Brain microvascular endothelial cell (primary cell): ENCODE measurements around the gene WNK1.
"Not testable (repeated sequence)": the region's sequence is repeated elsewhere in the genome, so short reads cannot be mapped to it uniquely, and the experiment has no call there.

Experiments
- DNase-seq: peaks from one replicate; pipeline ENCODE4 v3.0.0-alpha.2; 2020
- H3K27ac ChIP-seq: fragments of 250-450 bp; sonication (Bioruptor Pico); 2 replicates; pipeline ENCODE4 v1.5.1; 2020; ENCODE audit warnings: mild to moderate bottlenecking, moderate library complexity
- H3K27me3 ChIP-seq: fragments of 250-450 bp; sonication (Bioruptor Pico); replicated peaks from 2 replicates; pipeline ENCODE4 v1.5.1; 2020; ENCODE audit warnings: mild to moderate bottlenecking
- H3K36me3 ChIP-seq: fragments of 250-450 bp; sonication (Bioruptor Pico); replicated peaks from 2 replicates; pipeline ENCODE4 v1.5.1; 2020; ENCODE audit warnings: mild to moderate bottlenecking
- H3K4me3 ChIP-seq: 2 replicates; pipeline ENCODE4 v1.5.1; 2011; ENCODE audit warnings: low read depth, mild to moderate bottlenecking, control low read depth, low read length, moderate library complexity
- CTCF ChIP-seq: IDR thresholded peaks from 2 replicates; pipeline ENCODE4 v1.5.1; 2011; ENCODE audit warnings: low read depth, mild to moderate bottlenecking, moderate library complexity, low read length, control low read depth, inconsistent platforms; ENCODE audit errors: missing control alignments
- in situ Hi-C: cut with HindIII; loops from 2 replicates; pipeline ENCODE4 v1.10.0; 2017; ENCODE audit warnings: low sequenced_read_pairs, low pct_ligation_motif_present

WNK1 gene

GRCh38 chr12:920676-921075, 168.3 kb downstream of the WNK1 start:
- no peaks in the 10 kb centered on the region for H3K27me3 ChIP-seq
- no peak for DNase-seq
- TF ChIP-seq CTCF = no peak
- H3K36me3 ChIP-seq = peaks cover 20% of the 10 kb centered on the region
- H3K4me3 ChIP-seq = no peak overlapping the region
- H3K27ac ChIP-seq = no peak overlapping the region
- in situ Hi-C loops = no loop called here

- DNase-seq = no peak
- in situ Hi-C loops = no loop called here
- H3K36me3 ChIP-seq = peaks cover 18% of the 10 kb centered on the region
- no peak for TF ChIP-seq CTCF
- H3K27me3 ChIP-seq = no peaks in the 10 kb centered on the region
- H3K4me3 ChIP-seq = no peak overlapping the region
- no peak overlapping the region for H3K27ac ChIP-seq
Observed at GRCh38 chr12:922285-922684, 169.9 kb downstream of the WNK1 start.

- Histone ChIP-seq H3K27me3 (no peaks in the 10 kb centered on the region), H3K4me3 (no peak overlapping the region), H3K27ac (no peak overlapping the region), H3K36me3 (peaks cover 38% of the 10 kb centered on the region)
- TF ChIP-seq CTCF = no peak
- DNase-seq = no peak
- in situ Hi-C loops = no loop called here
Observed at GRCh38 chr12:926641-927040, 174.3 kb downstream of the WNK1 start.

GRCh38 chr12:931060-931459, 178.7 kb downstream of the WNK1 start:
- H3K36me3 ChIP-seq = peaks cover 34% of the 10 kb centered on the region
- TF ChIP-seq CTCF = no peak
- in situ Hi-C loops = no loop called here

GRCh38 chr12:931591-931990, 179.2 kb downstream of the WNK1 start:
- peaks cover 34% of the 10 kb centered on the region for H3K36me3 ChIP-seq
- DNase-seq = no peak
- no peak for TF ChIP-seq CTCF

More at GRCh38 chr12:931060-931459, 178.7 kb downstream of the WNK1 start:
- Histone ChIP-seq H3K27me3 (no peaks in the 10 kb centered on the region), H3K4me3 (no peak overlapping the region), H3K27ac (no peak overlapping the region)
- DNase-seq = no peak

GRCh38 chr12:935891-936290, 183.5 kb downstream of the WNK1 start:
- H3K4me3 ChIP-seq, H3K27ac ChIP-seq, DNase-seq, in situ Hi-C loops, H3K27me3 ChIP-seq: not testable (repeated sequence)
- H3K36me3 ChIP-seq = peaks cover 13% of the 10 kb centered on the region

More at GRCh38 chr12:931591-931990, 179.2 kb downstream of the WNK1 start:
- H3K27ac ChIP-seq = no peak overlapping the region
- in situ Hi-C loops = no loop called here
- no peak overlapping the region for H3K4me3 ChIP-seq
- no peaks in the 10 kb centered on the region for H3K27me3 ChIP-seq
